GM12872 (cell line): Measurements from ENCODE around the gene UNCX.

Experiments used
- CTCF ChIP-seq: IDR thresholded peaks from 3 replicates; pipeline ENCODE4 v1.5.1; 2011; ENCODE audit warnings: low read depth, mild to moderate bottlenecking, low read length, moderate library complexity; ENCODE audit not compliant: insufficient read depth

Gene UNCX

GRCh38 chr7:1224086-1224716 lies 8.5 kb upstream of the UNCX start:
- no peak for TF ChIP-seq CTCF

GRCh38 chr7:1225030-1225429 lies 7.6 kb upstream of the UNCX start:
- no peak for TF ChIP-seq CTCF

- TF ChIP-seq CTCF = peak; percentile 42; the same call in 2 of the 3 replicates
Measured at GRCh38 chr7:1225441-1226185, 7.1 kb upstream of the UNCX start.

- no peak for TF ChIP-seq CTCF
Measured at GRCh38 chr7:1226186-1226901, 6.3 kb upstream of the UNCX start.

GRCh38 chr7:1227071-1227804 lies 5.4 kb upstream of the UNCX start:
- TF ChIP-seq CTCF = no peak

GRCh38 chr7:1227814-1228544 lies 4.7 kb upstream of the UNCX start:
- no peak for TF ChIP-seq CTCF
